GM19468 (cell line): ENCODE measurements around the gene CCR6.

Experiments
- ATAC-seq: cut with Tn5 transposase; IDR thresholded peaks from one replicate; pipeline ENCODE4 v1.9.1; 2021; ENCODE audit warnings: mild to moderate bottlenecking, moderate library complexity, moderate number of reproducible peaks; ENCODE audit not compliant: unreplicated experiment; ENCODE audit errors: extremely low read depth

CCR6 gene

GRCh38 chr6:167118839-167119238 lies 4.1 kb upstream of the CCR6 start:
- no peak for ATAC-seq

GRCh38 chr6:167119670-167120582 lies 3.0 kb upstream of the CCR6 start:
- no peak for ATAC-seq

GRCh38 chr6:167120583-167120903 lies 2.4 kb upstream of the CCR6 start:
- ATAC-seq: no peak

- no peak for ATAC-seq
Observed at GRCh38 chr6:167121335-167121841, 1.5 kb upstream of the CCR6 start.

GRCh38 chr6:167122041-167122826 lies 662 bp upstream of the CCR6 start:
- ATAC-seq: no peak

GRCh38 chr6:167124753-167125152 lies 1.9 kb downstream of the CCR6 start:
- ATAC-seq: no peak

- no peak for ATAC-seq
Observed at GRCh38 chr6:167125410-167125809, 2.5 kb downstream of the CCR6 start.

- ATAC-seq: no peak
Observed at GRCh38 chr6:167125855-167126349, 3.0 kb downstream of the CCR6 start.

GRCh38 chr6:167127785-167128531 lies 5.1 kb downstream of the CCR6 start:
- ATAC-seq: no peak

- ATAC-seq: no peak
Observed at GRCh38 chr6:167129159-167129558, 6.3 kb downstream of the CCR6 start.

GRCh38 chr6:167129562-167129961 lies 6.7 kb downstream of the CCR6 start:
- ATAC-seq: no peak

- ATAC-seq: peak; percentile 41
Observed at GRCh38 chr6:167130008-167130677, 7.2 kb downstream of the CCR6 start.

GRCh38 chr6:167130712-167131684 lies 8.1 kb downstream of the CCR6 start:
- no peak for ATAC-seq

- ATAC-seq: no peak
Observed at GRCh38 chr6:167134448-167135328, 11.8 kb downstream of the CCR6 start.

- no peak for ATAC-seq
Observed at GRCh38 chr6:167136376-167136775, 13.5 kb downstream of the CCR6 start.

GRCh38 chr6:167137081-167137480 lies 14.2 kb downstream of the CCR6 start:
- no peak for ATAC-seq

- no peak for ATAC-seq
Observed at GRCh38 chr6:167137881-167138280, 15.0 kb downstream of the CCR6 start.

- no peak for ATAC-seq
Observed at GRCh38 chr6:167139761-167140160, 16.9 kb downstream of the CCR6 start.
